Neural progenitor cell (in vitro differentiated cells): ENCODE data around the gene SLC12A6. TPM values are rescaled to one million over a fixed set of nuclear protein-coding genes. Genes with fewer than 3 reads are reported as not detected.
"Not testable (repeated sequence)": the region's sequence is repeated elsewhere in the genome, so short reads cannot be mapped to it uniquely, and the experiment has no call there.

Experiments used
- DNase-seq: peaks from one replicate; pipeline ENCODE4 v3.0.0-alpha.2; 2016; ENCODE audit warnings: low spot score
- H2AFZ ChIP-seq: fragments of 200-600 bp; sonication (generic); replicated peaks from 2 replicates; pipeline ENCODE4 v1.6.1; 2016; ENCODE audit warnings: antibody characterized with exemption
- H3F3A ChIP-seq: fragments of 200-600 bp; sonication (generic); 2 replicates; pipeline ENCODE4 v1.6.1; 2016; ENCODE audit warnings: antibody characterized with exemption, low read depth
- H3K27ac ChIP-seq: fragments of 200-600 bp; sonication (generic); 2 replicates; pipeline ENCODE4 v1.5.1; 2016; ENCODE audit warnings: mild to moderate bottlenecking
- H3K27me3 ChIP-seq: fragments of 200-600 bp; sonication (generic); 2 replicates; pipeline ENCODE4 v1.6.1; 2016; ENCODE audit warnings: mild to moderate bottlenecking, moderate library complexity
- H3K36me3 ChIP-seq: fragments of 200-600 bp; sonication (generic); 2 replicates; pipeline ENCODE4 v1.5.1; 2016
- H3K4me1 ChIP-seq: fragments of 200-600 bp; sonication (generic); 2 replicates; pipeline ENCODE4 v1.6.1; 2016; ENCODE audit warnings: mixed run types
- H3K4me2 ChIP-seq: fragments of 200-600 bp; sonication (generic); 2 replicates; pipeline ENCODE4 v1.6.1; 2016
- H3K4me3 ChIP-seq: fragments of 200-600 bp; sonication (generic); 2 replicates; pipeline ENCODE4 v1.5.1; 2016
- H3K79me2 ChIP-seq: fragments of 200-600 bp; sonication (generic); 2 replicates; pipeline ENCODE4 v1.6.1; 2016; ENCODE audit warnings: low read depth
- H3K9ac ChIP-seq: fragments of 200-600 bp; sonication (generic); 2 replicates; pipeline ENCODE4 v1.6.1; 2016
- H3K9me3 ChIP-seq: fragments of 200-600 bp; sonication (generic); 2 replicates; pipeline ENCODE4 v1.5.1; 2016; ENCODE audit warnings: low read depth
- H4K20me1 ChIP-seq: fragments of 200-600 bp; sonication (generic); 2 replicates; pipeline ENCODE4 v1.6.1; 2016; ENCODE audit warnings: low read depth
- H3K27ac Mint-ChIP-seq: 3 replicates; pipeline ENCODE4 v1.8.0; 2021; ENCODE audit warnings: mixed read lengths
- H3K27me3 Mint-ChIP-seq: 2 replicates; pipeline ENCODE4 v1.8.0; 2022; ENCODE audit warnings: low read depth, mild to moderate bottlenecking, inconsistent platforms, moderate library complexity, mixed read lengths; ENCODE audit not compliant: insufficient read depth
- H3K36me3 Mint-ChIP-seq: 3 replicates; pipeline ENCODE4 v1.8.0; 2021; ENCODE audit warnings: mixed read lengths
- H3K4me1 Mint-ChIP-seq: 3 replicates; pipeline ENCODE4 v1.8.0; 2021; ENCODE audit warnings: mixed read lengths
- H3K4me3 Mint-ChIP-seq: 3 replicates; pipeline ENCODE4 v1.8.0; 2021; ENCODE audit warnings: mild to moderate bottlenecking, moderate library complexity, mixed read lengths
- H3K9me3 Mint-ChIP-seq: 3 replicates; pipeline ENCODE4 v1.8.0; 2020; ENCODE audit warnings: mixed read lengths
- EZH2 ChIP-seq: fragments of 200-600 bp; sonication (generic); IDR thresholded peaks from 2 replicates; pipeline ENCODE4 v1.6.1; 2017; ENCODE audit warnings: antibody characterized with exemption, mild to moderate bottlenecking, moderate library complexity
- EZH2phosphoT487 ChIP-seq: fragments of 200-600 bp; sonication (generic); IDR thresholded peaks from 2 replicates; pipeline ENCODE4 v1.6.1; 2017; ENCODE audit warnings: antibody characterized with exemption
- total RNA-seq: library from RNA; depleted of rRNA; stranded (reverse); fragments of >200 nt; gene quantifications from 2 replicates; pipeline ENCODE4 v1.2.3, GENCODE V29; 2015; ENCODE audit warnings: low replicate concordance
- TF ChIP-seq, protein P1 (sequence below): fragments of 200-600 bp; sonication (generic); IDR thresholded peaks from 2 replicates; pipeline ENCODE4 v1.5.1; 2017; ENCODE audit warnings: antibody characterized with exemption, mild to moderate bottlenecking

Gene SLC12A6
- total RNA-seq, 1 donor from 2014 or later = 17.7 TPM

DNA sequence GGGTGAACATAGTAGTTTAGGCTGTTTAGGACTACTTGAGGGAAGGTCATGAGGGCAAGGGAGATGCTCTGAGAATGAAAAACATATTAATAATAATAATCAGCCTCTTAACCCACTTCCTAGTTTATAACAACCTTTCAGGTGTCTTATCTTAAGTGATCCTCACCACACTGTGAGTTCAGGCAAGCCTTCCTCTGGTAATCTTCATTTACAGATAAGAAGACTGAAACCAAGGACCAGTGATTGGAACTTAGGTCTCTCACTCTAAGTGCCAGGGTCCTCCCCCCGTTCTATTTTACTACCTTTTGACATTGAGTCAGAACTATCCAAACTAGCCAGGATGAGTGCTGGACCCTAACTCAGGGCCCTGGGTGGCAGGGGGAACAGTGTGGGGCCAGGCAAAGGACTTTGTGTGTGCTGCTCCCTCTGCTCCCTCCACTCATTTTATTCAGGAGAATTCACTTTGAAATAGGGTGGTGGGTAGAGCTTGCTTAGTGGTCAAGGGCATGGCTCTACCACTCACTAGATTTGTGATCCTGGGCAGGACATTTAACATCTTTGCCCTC, 11.2 kb upstream of the SLC12A6 start:
- H3K27ac Mint-ChIP-seq = no peak overlapping the region
- no peak overlapping the region for H3K27ac ChIP-seq
- no peaks in the 10 kb centered on the region for H4K20me1 ChIP-seq
- H3K36me3 ChIP-seq = no peaks in the 10 kb centered on the region
- H3K36me3 Mint-ChIP-seq = no peaks in the 10 kb centered on the region
- DNase-seq = no peak
- H3K9ac ChIP-seq = no peak overlapping the region
- H3F3A ChIP-seq = peaks cover 8% of the 10 kb centered on the region
- no peak overlapping the region for H2AFZ ChIP-seq
- H3K4me2 ChIP-seq = no peak overlapping the region
- H3K4me1 ChIP-seq = no peaks in the 10 kb centered on the region
- no peak overlapping the region for H3K4me3 Mint-ChIP-seq
- H3K4me3 ChIP-seq = no peak overlapping the region
- TF ChIP-seq, protein P1, sequence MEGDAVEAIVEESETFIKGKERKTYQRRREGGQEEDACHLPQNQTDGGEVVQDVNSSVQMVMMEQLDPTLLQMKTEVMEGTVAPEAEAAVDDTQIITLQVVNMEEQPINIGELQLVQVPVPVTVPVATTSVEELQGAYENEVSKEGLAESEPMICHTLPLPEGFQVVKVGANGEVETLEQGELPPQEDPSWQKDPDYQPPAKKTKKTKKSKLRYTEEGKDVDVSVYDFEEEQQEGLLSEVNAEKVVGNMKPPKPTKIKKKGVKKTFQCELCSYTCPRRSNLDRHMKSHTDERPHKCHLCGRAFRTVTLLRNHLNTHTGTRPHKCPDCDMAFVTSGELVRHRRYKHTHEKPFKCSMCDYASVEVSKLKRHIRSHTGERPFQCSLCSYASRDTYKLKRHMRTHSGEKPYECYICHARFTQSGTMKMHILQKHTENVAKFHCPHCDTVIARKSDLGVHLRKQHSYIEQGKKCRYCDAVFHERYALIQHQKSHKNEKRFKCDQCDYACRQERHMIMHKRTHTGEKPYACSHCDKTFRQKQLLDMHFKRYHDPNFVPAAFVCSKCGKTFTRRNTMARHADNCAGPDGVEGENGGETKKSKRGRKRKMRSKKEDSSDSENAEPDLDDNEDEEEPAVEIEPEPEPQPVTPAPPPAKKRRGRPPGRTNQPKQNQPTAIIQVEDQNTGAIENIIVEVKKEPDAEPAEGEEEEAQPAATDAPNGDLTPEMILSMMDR = no peak
- TF ChIP-seq EZH2 (no peak), EZH2phosphoT487 (no peak)
- no peaks in the 10 kb centered on the region for H3K27me3 ChIP-seq
- H3K79me2 ChIP-seq = no peaks in the 10 kb centered on the region
- H3K4me1 Mint-ChIP-seq = no peaks in the 10 kb centered on the region
- H3K9me3 Mint-ChIP-seq = no peaks in the 10 kb centered on the region
- peaks cover 5% of the 10 kb centered on the region for H3K27me3 Mint-ChIP-seq
- H3K9me3 ChIP-seq = no peaks in the 10 kb centered on the region

GRCh38 chr15:34347951-34348638, 10.5 kb upstream of the SLC12A6 start:
- DNase-seq = no peak
- peaks cover 5% of the 10 kb centered on the region for H3K27me3 Mint-ChIP-seq
- H3K9me3 Mint-ChIP-seq = no peaks in the 10 kb centered on the region
- Histone ChIP-seq H3K9ac (no peak overlapping the region), H3K4me2 (no peak overlapping the region), H3K36me3 (no peaks in the 10 kb centered on the region), H3K4me3 (no peak overlapping the region), H3F3A (peaks cover 13% of the 10 kb centered on the region), H3K9me3 (no peaks in the 10 kb centered on the region), H3K27me3 (no peaks in the 10 kb centered on the region), H3K4me1 (no peaks in the 10 kb centered on the region), H3K79me2 (no peaks in the 10 kb centered on the region), H4K20me1 (no peaks in the 10 kb centered on the region), H2AFZ (no peak overlapping the region), H3K27ac (no peak overlapping the region)
- no peaks in the 10 kb centered on the region for H3K36me3 Mint-ChIP-seq
- TF ChIP-seq EZH2 (no peak), EZH2phosphoT487 (no peak)
- TF ChIP-seq, protein P1 = no peak
- H3K27ac Mint-ChIP-seq = no peak overlapping the region
- no peaks in the 10 kb centered on the region for H3K4me1 Mint-ChIP-seq
- H3K4me3 Mint-ChIP-seq = no peak overlapping the region

DNA sequence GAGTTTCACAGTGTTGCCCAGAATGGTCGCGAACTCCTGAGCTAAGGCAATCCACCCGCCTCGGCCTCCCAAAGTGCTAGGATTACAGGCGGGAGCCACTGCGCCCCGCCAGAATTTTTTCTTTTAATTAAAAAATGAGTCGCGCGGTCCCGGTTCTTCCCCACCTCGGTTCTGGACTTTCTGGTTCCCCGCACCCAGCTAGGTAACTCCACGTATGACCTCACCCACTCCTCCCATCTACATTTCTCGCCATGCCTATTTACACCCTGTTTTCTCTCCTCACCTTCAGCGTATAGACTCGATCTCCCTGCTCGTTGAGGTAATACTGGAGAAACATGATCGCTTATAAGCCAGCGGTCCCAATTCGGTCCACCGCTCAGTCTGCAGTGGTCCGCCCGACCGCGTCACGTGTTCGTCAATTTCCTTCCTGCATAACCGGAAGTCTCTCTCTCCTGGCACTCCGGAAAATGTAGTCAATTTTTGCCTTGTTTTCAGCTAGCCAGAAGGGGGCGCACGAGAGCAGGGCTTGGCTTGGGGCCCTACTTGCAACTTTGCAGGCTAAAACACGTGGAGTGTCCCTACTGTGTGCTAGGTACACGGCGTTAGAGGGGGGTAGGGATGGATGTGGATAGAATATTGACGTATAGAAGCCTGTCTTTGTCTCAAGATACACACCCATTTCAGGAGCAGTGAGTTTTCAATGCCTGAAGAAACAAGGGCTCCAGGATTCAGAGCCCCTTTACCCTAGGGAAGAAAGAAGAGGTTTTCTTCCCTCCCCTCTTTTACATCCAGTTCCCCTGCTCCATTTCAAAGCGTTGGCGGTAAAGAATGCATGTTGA, 5.4 kb upstream of the SLC12A6 start, which contains the start of the genes NOP10 and NUTM1:
Gene NOP10, minus strand, starts transcription at position 400 of the 839 bp plus-strand sequence. Its CDS starts 63 bp downstream, at position 337.
Gene NUTM1, plus strand, starts transcription at position 579 of the 839 bp plus-strand sequence. CDS start 382 bp downstream, outside the sequence.
- H3K4me3 Mint-ChIP-seq = no peak within 1 kb of the TSS

DNA sequence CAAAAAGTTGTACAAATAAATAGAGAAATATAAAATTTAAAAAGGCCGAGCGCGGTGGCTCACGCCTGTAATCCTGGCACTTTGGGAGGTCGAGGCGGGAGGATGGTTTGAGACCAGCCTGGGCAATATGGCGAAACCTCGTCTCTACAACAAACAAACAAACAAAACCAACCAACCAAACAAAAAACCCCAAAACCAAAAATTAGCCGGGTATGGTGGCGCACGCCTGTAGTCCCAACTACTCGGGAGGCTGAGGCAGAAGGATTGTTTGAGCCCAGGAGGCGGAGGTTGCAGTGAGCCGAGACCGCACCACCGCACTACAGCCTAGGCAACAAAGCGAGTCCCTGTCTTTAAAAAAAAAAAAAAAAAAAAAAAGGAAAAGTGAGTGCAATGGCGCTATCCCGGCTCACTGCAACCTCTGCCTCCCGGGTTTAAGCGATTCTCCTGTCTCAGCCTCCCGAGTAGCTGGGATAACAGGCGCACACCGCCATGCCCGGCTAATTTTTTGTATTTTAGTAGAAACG, 4.7 kb upstream of the SLC12A6 start:
- not testable (repeated sequence) for H3K27ac ChIP-seq, H3K27ac Mint-ChIP-seq, H3K27me3 Mint-ChIP-seq, H3K4me1 Mint-ChIP-seq, H3K9me3 Mint-ChIP-seq, DNase-seq, H3K4me1 ChIP-seq, H4K20me1 ChIP-seq, H3K9me3 ChIP-seq, H3K27me3 ChIP-seq, H3K4me3 Mint-ChIP-seq
- Histone ChIP-seq H3K4me3 (peak overlapping the region; percentile 82), H2AFZ (peak overlapping the region; percentile 91), H3K4me2 (peak overlapping the region; percentile 80), H3F3A (peaks cover 37% of the 10 kb centered on the region), H3K36me3 (peaks cover 14% of the 10 kb centered on the region), H3K79me2 (peaks cover 24% of the 10 kb centered on the region), H3K9ac (peak overlapping the region; percentile 53)
- peaks cover 17% of the 10 kb centered on the region for H3K36me3 Mint-ChIP-seq

More for the DNA sequence above, 5.4 kb upstream of the SLC12A6 start, which contains the start of the genes NOP10 and NUTM1:
- Histone ChIP-seq H3K27me3 (no peaks in the 10 kb centered on the region), H3K4me1 (peaks cover 5% of the 10 kb centered on the region), H4K20me1 (peaks cover 4% of the 10 kb centered on the region), H3K27ac (no peak within 1 kb of the TSS), H2AFZ (peak within 1 kb of the TSS; percentile 91), H3K4me3 (peak within 1 kb of the TSS; percentile 82), H3K9ac (peak within 1 kb of the TSS; percentile 53), H3K9me3 (no peaks in the 10 kb centered on the region), H3K79me2 (peaks cover 24% of the 10 kb centered on the region), H3F3A (peaks cover 31% of the 10 kb centered on the region), H3K4me2 (peak within 1 kb of the TSS; percentile 80), H3K36me3 (peaks cover 14% of the 10 kb centered on the region)
- TF ChIP-seq, protein P1 = peak; percentile 96
- TF ChIP-seq EZH2 (no peak), EZH2phosphoT487 (peak; percentile 29)
- Mint-ChIP-seq H3K27me3 (no peaks in the 10 kb centered on the region), H3K4me1 (peaks cover 5% of the 10 kb centered on the region), H3K9me3 (no peaks in the 10 kb centered on the region), H3K36me3 (peaks cover 17% of the 10 kb centered on the region), H3K27ac (no peak within 1 kb of the TSS)
- DNase-seq = peak; percentile 90
